ENCODE results near the gene DENND1A.
"Not testable (repeated sequence)": the region's sequence is repeated elsewhere in the genome, so short reads cannot be mapped to it uniquely, and the experiment has no call there.

The DENND1A gene

GRCh38 chr9:123923377-123923776 is 6.5 kb downstream of the DENND1A start:
- DNase-seq (ENCODE audit: low read depth in 2 of 2): no peak

GRCh38 chr9:123922911-123923310 is 7.0 kb downstream of the DENND1A start:
- DNase-seq (ENCODE audit: low read depth in 2 of 2): no peak

GRCh38 chr9:123922431-123922830 is 7.5 kb downstream of the DENND1A start:
- no peak for DNase-seq (ENCODE audit: low read depth in 2 of 2)

GRCh38 chr9:123914517-123915196 is 15.3 kb downstream of the DENND1A start:
- no peak for DNase-seq (ENCODE audit: low read depth in 2 of 2)

GRCh38 chr9:123912167-123912897 is 17.6 kb downstream of the DENND1A start:
- no peak for DNase-seq (ENCODE audit: low read depth in 2 of 2)

- DNase-seq (ENCODE audit: low read depth in 2 of 2): no peak
Observed at GRCh38 chr9:123911024-123911423, 18.9 kb downstream of the DENND1A start.

- not testable (repeated sequence) for DNase-seq (ENCODE audit: low read depth in 2 of 2)
Observed at GRCh38 chr9:123909192-123909591, 20.7 kb downstream of the DENND1A start.

- not testable (repeated sequence) for DNase-seq (ENCODE audit: low read depth in 2 of 2)
Observed at GRCh38 chr9:123903550-123903949, 26.4 kb downstream of the DENND1A start.

- DNase-seq (ENCODE audit: low read depth in 2 of 2): no peak
Observed at GRCh38 chr9:123894822-123895221, 35.1 kb downstream of the DENND1A start.

GRCh38 chr9:123893831-123894460 is 36.0 kb downstream of the DENND1A start:
- DNase-seq (ENCODE audit: low read depth in 2 of 2): no peak

- DNase-seq (ENCODE audit: low read depth in 2 of 2): no peak
Observed at GRCh38 chr9:123893115-123893514, 36.8 kb downstream of the DENND1A start.

GRCh38 chr9:123887837-123888236 is 42.1 kb downstream of the DENND1A start:
- no peak for DNase-seq (ENCODE audit: low read depth in 2 of 2)

- DNase-seq (ENCODE audit: low read depth in 2 of 2): not testable (repeated sequence)
Observed at GRCh38 chr9:123885834-123886233, 44.1 kb downstream of the DENND1A start.

GRCh38 chr9:123883634-123884033 is 46.3 kb downstream of the DENND1A start:
- DNase-seq (ENCODE audit: low read depth in 2 of 2): no peak

- no peak for DNase-seq (ENCODE audit: low read depth in 2 of 2)
Observed at GRCh38 chr9:123881604-123882003, 48.3 kb downstream of the DENND1A start.

GRCh38 chr9:123880420-123880819 is 49.5 kb downstream of the DENND1A start:
- no peak for DNase-seq (ENCODE audit: low read depth in 2 of 2)

- no peak for DNase-seq (ENCODE audit: low read depth in 2 of 2)
Observed at GRCh38 chr9:123876750-123877149, 53.2 kb downstream of the DENND1A start.

- DNase-seq (ENCODE audit: low read depth in 2 of 2): no peak
Observed at GRCh38 chr9:123872710-123873109, 57.2 kb downstream of the DENND1A start.

GRCh38 chr9:123871781-123872180 is 58.1 kb downstream of the DENND1A start:
- DNase-seq (ENCODE audit: low read depth in 2 of 2): no peak

GRCh38 chr9:123868002-123868401 is 61.9 kb downstream of the DENND1A start:
- DNase-seq (ENCODE audit: low read depth in 2 of 2): no peak

GRCh38 chr9:123867034-123867433 is 62.9 kb downstream of the DENND1A start:
- no peak for DNase-seq (ENCODE audit: low read depth in 2 of 2)

- no peak for DNase-seq (ENCODE audit: low read depth in 2 of 2)
Observed at GRCh38 chr9:123866497-123866896, 63.4 kb downstream of the DENND1A start.
